Activated naive CD4-positive, alpha-beta T cell treated with anti-CD3 and anti-CD28 coated beads for 36 hours (primary cell): ENCODE data around the gene C1QTNF2. TPM values are rescaled to one million over a fixed set of nuclear protein-coding genes. Genes with fewer than 3 reads are reported as not detected.
A peak's percentile ranks its signal among the peaks of the same experiment; 100 is the strongest.

Experiments
- CTCF ChIA-PET: fragments of 350-600 bp; sonication (Branson Sonifier 250); formaldehyde crosslinking; loops from one replicate; lab custom pipeline; 2021; ENCODE audit warnings: antibody characterized with exemption; lab: Charles Lee
- DNase-seq: peaks from one replicate; pipeline ENCODE4 v3.0.0-alpha.2; 2020
- H3K27ac Mint-ChIP-seq: one replicate; pipeline ENCODE4 v1.8.0; 2021; ENCODE audit warnings: mild to moderate bottlenecking, mixed read lengths
- H3K27me3 Mint-ChIP-seq: one replicate; pipeline ENCODE4 v1.8.0; 2021; ENCODE audit warnings: low read depth, mixed read lengths
- H3K36me3 Mint-ChIP-seq: one replicate; pipeline ENCODE4 v1.8.0; 2021; ENCODE audit warnings: low read depth, mixed read lengths
- H3K4me1 Mint-ChIP-seq: one replicate; pipeline ENCODE4 v1.8.0; 2021; ENCODE audit warnings: low read depth, mixed read lengths
- H3K4me3 Mint-ChIP-seq: one replicate; pipeline ENCODE4 v1.8.0; 2021; ENCODE audit warnings: mild to moderate bottlenecking, moderate library complexity, mixed read lengths
- H3K9me3 Mint-ChIP-seq: one replicate; pipeline ENCODE4 v1.8.0; 2021; ENCODE audit warnings: mixed read lengths
- intact Hi-C: fragments of 100-400 bp; cut with micrococcal nuclease; formaldehyde crosslinking; loops from one replicate; pipeline ENCODE4 v1.15.1; 2023
- total RNA-seq, 2 experiments: library from RNA; stranded (reverse); gene quantifications; one replicate each; pipeline ENCODE4 v1.2.3, GENCODE V29; 2021

Gene C1QTNF2, protein sequence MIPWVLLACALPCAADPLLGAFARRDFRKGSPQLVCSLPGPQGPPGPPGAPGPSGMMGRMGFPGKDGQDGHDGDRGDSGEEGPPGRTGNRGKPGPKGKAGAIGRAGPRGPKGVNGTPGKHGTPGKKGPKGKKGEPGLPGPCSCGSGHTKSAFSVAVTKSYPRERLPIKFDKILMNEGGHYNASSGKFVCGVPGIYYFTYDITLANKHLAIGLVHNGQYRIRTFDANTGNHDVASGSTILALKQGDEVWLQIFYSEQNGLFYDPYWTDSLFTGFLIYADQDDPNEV
- total RNA-seq, result not detected

DNA sequence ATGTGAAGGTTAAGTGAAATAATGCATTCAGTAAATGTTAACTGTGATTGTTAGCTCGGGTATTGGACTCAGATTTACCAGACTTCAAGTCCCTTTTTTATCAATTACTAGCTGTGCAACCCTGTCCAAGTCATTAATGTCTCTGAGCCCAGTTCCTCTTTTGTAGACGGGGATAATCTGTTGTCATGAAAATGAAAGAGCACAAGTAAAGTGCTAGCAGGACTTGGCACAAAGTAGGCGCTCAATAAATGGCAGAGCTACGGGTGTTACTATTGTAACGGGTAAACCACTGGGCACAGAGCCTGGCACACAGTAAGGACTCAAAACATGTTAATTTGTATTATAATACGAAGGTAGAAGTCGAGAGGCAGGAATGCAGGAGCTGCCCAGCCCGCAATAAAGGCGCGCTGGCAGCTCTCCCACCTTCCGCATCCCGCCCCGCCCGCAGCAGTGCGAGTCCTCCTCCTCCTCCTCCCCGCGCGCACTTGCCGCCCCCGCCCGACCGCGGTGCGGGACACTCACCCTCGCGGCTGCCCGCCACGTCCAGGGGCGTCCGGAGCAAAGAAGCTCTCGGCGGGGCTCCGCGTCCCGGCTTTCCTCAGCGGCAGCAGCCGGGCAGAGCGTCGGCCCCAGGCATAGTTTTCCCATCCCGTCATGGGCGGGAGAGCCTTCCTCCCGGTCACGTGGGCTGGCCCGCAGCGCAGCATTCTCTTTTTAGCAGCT is at the start of gene C1QTNF2:
TSS of gene C1QTNF2 (minus strand) at position 637 of the 723 bp plus-strand sequence. CDS start 15,615 bp downstream, outside the sequence.
- CTCF ChIA-PET, result interaction anchor here (0.8 to 1.4 kb wide), 2 partner anchors 21 to 26 kb away, joined by 3 to 4 read pairs; no protein-coding TSS in a partner anchor
- H3K4me3 Mint-ChIP-seq, result peak within 1 kb of the TSS; percentile 50
- intact Hi-C loops, result no loop called here
- peaks cover 64% of the 10 kb centered on the region for H3K27me3 Mint-ChIP-seq
- peak; percentile 23 for DNase-seq
- H3K9me3 Mint-ChIP-seq, result no peaks in the 10 kb centered on the region
- no peaks in the 10 kb centered on the region for H3K36me3 Mint-ChIP-seq
- peaks cover 16% of the 10 kb centered on the region for H3K4me1 Mint-ChIP-seq
- H3K27ac Mint-ChIP-seq, result no peak within 1 kb of the TSS

DNA sequence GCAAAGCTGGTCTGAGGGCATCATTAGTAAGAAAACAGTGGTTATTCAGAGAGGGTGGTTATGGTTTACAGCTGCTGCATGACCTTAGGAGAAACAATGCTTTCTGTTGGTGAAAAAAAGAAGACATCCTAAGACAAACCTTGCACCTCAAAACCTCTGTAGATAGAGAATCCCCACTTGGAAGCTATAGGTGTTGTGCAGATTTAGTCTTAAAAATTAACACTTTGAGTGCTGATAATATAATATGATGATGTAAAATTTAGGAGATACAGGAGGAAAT is 49.8 kb upstream of the C1QTNF2 start:
- peak overlapping the region; percentile 97 for H3K4me3 Mint-ChIP-seq
- peaks cover 53% of the 10 kb centered on the region for H3K4me1 Mint-ChIP-seq
- no peak for DNase-seq
- no peaks in the 10 kb centered on the region for H3K9me3 Mint-ChIP-seq
- peak overlapping the region; percentile 94 for H3K27ac Mint-ChIP-seq
- CTCF ChIA-PET, result interaction anchor here (1.1 to 7.7 kb wide), 2 partner anchors 18 to 40 kb away, joined by 3 to 61 read pairs; no protein-coding TSS in a partner anchor
- intact Hi-C loops, result no loop called here
- no peaks in the 10 kb centered on the region for H3K27me3 Mint-ChIP-seq
- H3K36me3 Mint-ChIP-seq, result peaks cover 34% of the 10 kb centered on the region

DNA sequence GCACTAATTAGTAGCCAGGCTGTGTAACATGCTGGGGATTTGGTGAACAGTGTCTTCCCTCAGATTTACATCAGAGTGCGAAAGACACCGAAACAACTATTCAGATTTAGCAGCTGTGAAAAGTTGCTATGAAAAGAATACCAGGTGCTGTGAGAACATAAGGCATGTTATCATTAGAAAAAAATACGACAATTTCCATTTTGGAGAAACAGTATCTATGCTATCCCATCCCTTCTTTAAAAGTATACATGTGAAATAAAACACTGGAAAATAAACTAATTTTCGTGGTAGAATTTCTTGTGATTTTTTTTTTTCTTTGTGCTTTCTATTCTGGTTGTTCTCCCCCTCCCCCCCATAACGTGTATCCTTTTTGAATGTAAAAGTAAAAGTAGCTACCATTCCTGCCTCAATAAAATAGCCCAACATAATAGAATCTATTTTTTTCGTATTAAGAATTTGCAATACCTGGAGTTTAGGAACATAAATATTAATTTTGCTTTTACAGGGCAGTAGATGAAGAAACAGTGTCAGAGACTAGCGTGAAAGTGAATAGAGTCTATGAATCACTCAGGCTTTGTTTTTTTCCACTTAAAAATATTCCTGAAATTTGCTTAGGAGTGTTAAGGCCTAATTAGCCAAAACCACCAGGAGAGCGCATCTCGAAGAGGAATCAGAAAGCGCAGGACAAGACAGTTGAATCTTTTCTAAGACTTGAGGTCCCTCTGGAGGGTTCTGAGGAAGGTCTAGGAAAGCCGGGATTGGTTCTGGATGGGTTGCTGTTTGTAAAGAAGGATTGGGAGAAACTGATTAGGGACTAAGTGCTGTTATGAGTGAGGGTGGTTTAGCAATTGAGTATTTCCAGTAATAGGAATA is 49.3 kb upstream of the C1QTNF2 start:
- CTCF ChIA-PET, result interaction anchor here (1.1 to 7.7 kb wide), 2 partner anchors 19 to 40 kb away, joined by 3 to 61 read pairs; no protein-coding TSS in a partner anchor
- peaks cover 31% of the 10 kb centered on the region for H3K36me3 Mint-ChIP-seq
- H3K4me3 Mint-ChIP-seq, result peak overlapping the region; percentile 97
- H3K4me1 Mint-ChIP-seq, result peaks cover 47% of the 10 kb centered on the region
- no peaks in the 10 kb centered on the region for H3K9me3 Mint-ChIP-seq
- H3K27ac Mint-ChIP-seq, result peak overlapping the region; percentile 94
- intact Hi-C loops, result loop anchor here (1.0 to 10.0 kb wide), 5 partner anchors 19 to 1215 kb away; partner anchors contain the start of genes FAM200C, RNF145 and TTC1
- H3K27me3 Mint-ChIP-seq, result no peaks in the 10 kb centered on the region
- DNase-seq, result no peak

DNA sequence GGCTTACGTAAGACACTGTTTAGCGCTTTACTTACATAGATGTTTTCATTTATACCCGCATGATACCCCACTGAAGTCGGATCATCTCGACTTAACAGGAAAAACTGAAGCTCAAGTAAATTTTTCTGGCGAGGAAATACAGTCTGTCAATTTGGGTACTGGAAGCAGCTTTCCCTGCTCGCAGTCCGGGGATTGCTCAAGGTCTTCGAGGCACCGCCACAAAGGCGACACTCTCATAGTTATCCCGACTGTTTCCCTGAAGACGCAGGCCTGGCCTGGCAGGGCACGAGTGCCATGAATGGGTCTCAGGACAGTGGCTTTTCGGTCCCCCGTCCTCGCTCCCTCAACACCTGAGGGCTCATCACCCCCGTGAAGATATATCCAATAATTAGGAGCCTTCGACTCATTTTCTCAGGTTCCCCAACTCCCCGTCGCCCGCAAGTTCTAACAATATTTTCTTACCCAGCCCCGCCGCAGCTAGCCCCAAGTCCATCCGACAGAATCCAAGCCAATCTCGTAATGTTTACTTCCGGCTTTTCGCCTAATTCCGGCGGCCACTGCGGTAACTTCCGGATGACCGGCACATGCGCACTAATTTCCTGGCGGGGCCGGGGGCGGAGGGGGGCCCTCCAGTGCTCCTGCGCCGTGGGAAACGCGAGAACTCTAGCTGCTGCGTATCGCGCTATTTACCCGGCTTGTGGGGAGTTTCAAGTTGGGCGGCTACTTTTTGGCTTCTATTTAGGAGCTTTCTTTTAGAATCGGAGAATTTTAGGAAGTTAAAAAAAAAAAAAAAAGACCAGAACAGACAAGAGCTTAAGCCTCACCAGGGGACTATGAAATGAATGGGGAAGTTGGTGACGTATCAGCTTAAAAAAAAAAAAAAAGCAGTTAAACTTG is 48.4 kb upstream of the C1QTNF2 start, which contains the start of gene SLU7:
TSS of gene SLU7 (minus strand) at position 521 of the 897 bp plus-strand sequence. CDS start 3,787 bp downstream, outside the sequence.
- Mint-ChIP-seq H3K4me1 (peaks cover 43% of the 10 kb centered on the region), H3K4me3 (peak within 1 kb of the TSS; percentile 97), H3K9me3 (no peaks in the 10 kb centered on the region), H3K36me3 (peaks cover 23% of the 10 kb centered on the region), H3K27me3 (no peaks in the 10 kb centered on the region), H3K27ac (peak within 1 kb of the TSS; percentile 94)
- CTCF ChIA-PET, result interaction anchor here (1.3 to 7.7 kb wide), 2 partner anchors 15 to 20 kb away, joined by 3 to 61 read pairs; no protein-coding TSS in a partner anchor
- DNase-seq, result peak; percentile 96
- intact Hi-C loops, result loop anchor here (1.0 to 10.0 kb wide), 5 partner anchors 19 to 1214 kb away; partner anchors contain the start of genes FAM200C, RNF145 and TTC1

DNA sequence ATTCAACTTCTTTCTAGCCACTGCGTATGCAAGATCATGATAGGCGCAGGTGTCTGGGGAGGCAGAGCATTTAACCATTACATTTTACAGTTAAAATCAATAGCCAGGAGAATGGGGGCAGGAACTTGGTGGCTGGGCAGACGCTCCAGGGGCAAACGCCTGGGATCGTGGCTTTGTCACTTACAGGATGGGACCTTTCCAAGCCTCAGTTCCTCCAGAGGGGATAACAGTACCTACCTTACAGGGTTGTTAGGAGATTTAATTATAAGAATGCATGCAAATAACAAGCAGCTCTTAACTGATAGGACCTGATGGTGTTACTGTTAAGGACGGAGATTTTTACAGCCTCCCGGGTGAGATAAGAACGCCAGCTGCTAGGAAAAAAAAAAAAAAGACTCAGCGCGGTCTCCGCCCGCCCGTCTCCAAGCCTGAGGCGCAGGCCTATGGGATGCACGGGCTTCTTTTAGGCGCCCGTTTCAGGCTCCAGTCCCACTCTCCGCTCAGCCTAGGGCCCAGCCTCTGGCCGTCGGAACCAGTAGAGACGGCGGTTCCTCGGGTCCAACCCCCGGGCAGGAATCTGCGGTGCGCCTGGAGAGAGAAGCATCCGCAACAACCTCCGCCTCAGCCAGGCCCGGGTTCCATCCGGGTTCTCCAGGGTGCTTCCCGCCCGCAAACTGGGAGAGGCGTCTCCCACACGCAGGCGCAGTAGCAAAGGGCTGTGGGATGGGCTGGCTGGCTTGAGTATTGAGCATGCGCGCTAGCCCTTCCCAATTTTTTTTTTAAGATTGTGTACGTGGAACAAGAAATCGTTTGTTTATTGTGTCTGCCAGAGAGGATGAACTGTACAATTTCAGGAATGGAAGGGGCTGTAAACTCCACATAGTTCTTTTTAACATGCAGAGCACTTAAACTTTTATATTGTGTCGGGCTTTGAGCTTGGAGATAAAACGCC is 29.3 kb upstream of the C1QTNF2 start, which contains the start of gene FAM200C:
TSS of gene FAM200C (minus strand) at position 653 of the 952 bp plus-strand sequence. CDS start 4,564 bp downstream, outside the sequence.
- peak; percentile 84 for DNase-seq
- peaks cover 9% of the 10 kb centered on the region for H3K36me3 Mint-ChIP-seq
- H3K4me3 Mint-ChIP-seq, result peak within 1 kb of the TSS; percentile 79
- H3K4me1 Mint-ChIP-seq, result peaks cover 12% of the 10 kb centered on the region
- CTCF ChIA-PET, result interaction anchor here (2.2 kb wide), 1 partner anchor 9 kb away, joined by 17 read pairs; no protein-coding TSS in a partner anchor
- intact Hi-C loops, result loop anchor here (1.0 to 10.0 kb wide), 3 partner anchors 20 to 1235 kb away; partner anchors contain the start of genes PWWP2A and SLU7
- H3K27me3 Mint-ChIP-seq, result no peaks in the 10 kb centered on the region
- no peaks in the 10 kb centered on the region for H3K9me3 Mint-ChIP-seq
- peak within 1 kb of the TSS; percentile 21 for H3K27ac Mint-ChIP-seq

GRCh38 chr5:160398806-160399205 is 28.4 kb upstream of the C1QTNF2 start:
- Mint-ChIP-seq H3K4me3 (peak overlapping the region; percentile 79), H3K9me3 (no peaks in the 10 kb centered on the region), H3K4me1 (peaks cover 12% of the 10 kb centered on the region), H3K27me3 (no peaks in the 10 kb centered on the region), H3K36me3 (peaks cover 4% of the 10 kb centered on the region), H3K27ac (no peak overlapping the region)
- intact Hi-C loops, result loop anchor here (1.0 kb wide), 1 partner anchor 280 kb away; the partner anchor contains the start of gene PWWP2A
- no peak for DNase-seq
- CTCF ChIA-PET, result no interaction called here

- DNase-seq, result no peak
- Mint-ChIP-seq H3K4me1 (peaks cover 12% of the 10 kb centered on the region), H3K27ac (no peak overlapping the region), H3K9me3 (no peaks in the 10 kb centered on the region), H3K36me3 (peaks cover 2% of the 10 kb centered on the region), H3K4me3 (no peak overlapping the region), H3K27me3 (no peaks in the 10 kb centered on the region)
- intact Hi-C loops, result no loop called here
- CTCF ChIA-PET, result no interaction called here
These were observed 27.1 kb upstream of the C1QTNF2 start for GRCh38 chr5:160397492-160397891.

DNA sequence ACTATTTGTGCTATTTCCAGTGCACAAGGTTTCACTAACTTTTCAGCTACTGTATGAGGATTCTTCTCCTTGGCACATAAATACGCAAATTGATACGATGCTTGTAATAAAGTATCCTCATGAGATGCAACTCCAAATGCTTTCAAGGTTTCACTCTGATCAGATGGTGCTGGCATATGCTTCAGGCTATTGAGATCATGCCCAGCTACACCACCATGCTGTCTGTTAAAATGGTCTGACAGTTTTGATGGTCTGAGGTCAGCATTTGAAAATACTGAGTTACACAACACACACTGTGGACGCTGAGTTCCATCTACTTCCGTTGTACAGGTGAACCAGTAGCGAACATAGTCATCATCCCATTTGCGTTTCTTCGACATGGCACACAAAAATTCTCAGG is 24.7 kb upstream of the C1QTNF2 start:
- CTCF ChIA-PET, result no interaction called here

DNA sequence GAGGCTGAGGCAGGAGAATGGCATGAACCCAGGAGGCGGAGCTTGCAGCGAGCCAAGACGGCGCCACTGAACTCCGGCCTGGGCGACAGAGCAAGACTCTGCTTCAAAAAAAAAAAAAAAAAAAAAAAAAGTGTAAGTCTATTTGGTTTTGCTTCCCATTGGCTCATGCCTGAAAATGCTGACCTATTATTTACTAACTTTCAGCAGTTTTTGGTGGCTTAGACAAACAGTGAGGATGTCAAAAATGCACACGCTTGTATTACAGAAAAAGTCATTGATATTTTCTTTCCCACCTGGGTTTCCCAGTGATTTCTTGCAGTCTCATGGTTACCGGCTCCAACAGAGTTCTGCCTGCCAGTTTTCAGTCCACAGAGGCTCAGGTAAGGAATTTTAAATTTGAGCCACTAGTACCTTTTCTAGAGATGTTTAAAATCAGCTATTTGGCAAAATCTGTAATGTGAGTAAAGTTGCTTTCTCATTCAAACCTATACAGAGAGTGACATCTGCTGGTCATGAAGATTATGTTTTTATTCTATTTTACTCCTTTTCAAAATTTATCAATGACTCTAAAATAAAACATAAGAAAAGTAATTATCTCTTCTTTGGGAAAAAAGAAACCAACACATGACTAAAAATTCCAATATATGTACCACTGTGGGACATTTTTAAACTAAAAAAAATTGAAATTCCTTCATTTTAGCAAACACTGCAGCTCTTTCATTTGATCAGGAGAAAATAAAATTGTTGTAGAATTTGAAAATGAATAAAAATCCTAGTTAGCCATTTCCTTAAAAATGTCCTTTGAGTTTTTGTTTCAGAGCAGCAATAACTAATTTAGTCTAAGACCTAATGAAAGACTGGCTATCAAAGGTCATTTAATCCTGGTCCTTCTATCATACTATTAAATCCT is 20.6 kb upstream of the C1QTNF2 start:
- Mint-ChIP-seq H3K27me3 (no peaks in the 10 kb centered on the region), H3K4me1 (no peaks in the 10 kb centered on the region), H3K9me3 (peaks cover 13% of the 10 kb centered on the region), H3K36me3 (no peaks in the 10 kb centered on the region), H3K27ac (no peak overlapping the region), H3K4me3 (no peak overlapping the region)
- intact Hi-C loops, result loop anchor here (1.0 to 2.0 kb wide), 3 partner anchors 46 to 370 kb away; no protein-coding TSS in a partner anchor
- CTCF ChIA-PET, result interaction anchor here (0.6 to 2.8 kb wide), 9 partner anchors 9 to 369 kb away, joined by 3 to 17 read pairs (median 3); partner anchors contain the start of genes C1QTNF2 and FAM200C
- no peak for DNase-seq

More for the DNA sequence above, 24.7 kb upstream of the C1QTNF2 start:
- Mint-ChIP-seq H3K27ac (no peak overlapping the region), H3K4me3 (no peak overlapping the region), H3K36me3 (no peaks in the 10 kb centered on the region), H3K4me1 (peaks cover 10% of the 10 kb centered on the region), H3K27me3 (no peaks in the 10 kb centered on the region), H3K9me3 (no peaks in the 10 kb centered on the region)
- DNase-seq, result no peak
- intact Hi-C loops, result no loop called here
